ENCODE measurements around the gene CATSPER3.
"Not testable (repeated sequence)": the region's sequence is repeated elsewhere in the genome, so short reads cannot be mapped to it uniquely, and the experiment has no call there.

Gene CATSPER3

DNA sequence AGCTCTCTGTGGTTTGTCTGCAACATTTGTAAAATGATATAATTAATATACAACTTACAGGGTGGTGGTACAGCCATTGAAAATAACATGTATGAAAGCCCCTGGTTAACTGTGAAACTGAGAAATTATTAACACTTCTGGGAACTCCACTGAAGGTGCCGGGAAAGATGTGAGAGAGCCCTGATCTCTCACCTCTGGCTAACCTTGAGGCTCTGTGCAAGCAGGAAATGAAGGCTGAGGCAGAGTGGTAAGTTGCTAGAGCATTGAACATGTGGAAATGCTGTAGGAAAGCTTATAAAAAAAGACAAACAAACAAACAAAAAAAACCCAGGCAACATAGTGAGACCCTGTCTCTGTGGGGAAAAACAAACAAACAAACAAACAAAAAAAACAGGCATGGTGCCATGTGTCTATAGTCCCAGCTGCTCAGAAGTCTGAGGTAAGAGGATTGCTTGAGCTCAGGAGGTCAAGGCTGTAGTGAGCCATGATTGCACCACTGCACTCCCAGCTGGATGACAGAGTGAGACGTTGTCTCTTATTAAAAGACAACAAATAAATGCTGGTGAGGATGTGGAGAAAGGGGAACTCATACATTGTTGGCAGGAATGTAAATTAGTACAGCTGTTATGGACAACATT, 7.5 kb downstream of the CATSPER3 start:
- no peak for DNase-seq (ENCODE audit: low read depth)

DNA sequence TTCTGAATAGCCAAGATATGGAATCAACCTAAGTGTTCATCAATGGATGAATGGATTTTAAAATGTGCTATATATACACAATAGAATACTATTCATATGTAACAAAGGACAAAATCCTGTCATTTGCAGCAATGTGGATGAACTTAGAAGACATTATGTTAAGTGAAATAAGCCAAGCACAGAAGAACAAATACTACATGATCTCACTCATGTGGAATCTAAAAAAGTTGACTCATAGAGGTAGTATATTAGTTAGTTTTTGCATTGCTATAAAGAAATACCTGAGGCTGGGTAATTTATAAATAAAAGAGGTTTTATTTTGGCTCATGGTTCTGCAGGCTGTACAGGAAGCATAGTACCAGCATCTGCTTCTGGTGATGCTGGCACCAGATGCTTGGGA, 8.1 kb downstream of the CATSPER3 start:
- no peak for DNase-seq (ENCODE audit: low read depth)

DNA sequence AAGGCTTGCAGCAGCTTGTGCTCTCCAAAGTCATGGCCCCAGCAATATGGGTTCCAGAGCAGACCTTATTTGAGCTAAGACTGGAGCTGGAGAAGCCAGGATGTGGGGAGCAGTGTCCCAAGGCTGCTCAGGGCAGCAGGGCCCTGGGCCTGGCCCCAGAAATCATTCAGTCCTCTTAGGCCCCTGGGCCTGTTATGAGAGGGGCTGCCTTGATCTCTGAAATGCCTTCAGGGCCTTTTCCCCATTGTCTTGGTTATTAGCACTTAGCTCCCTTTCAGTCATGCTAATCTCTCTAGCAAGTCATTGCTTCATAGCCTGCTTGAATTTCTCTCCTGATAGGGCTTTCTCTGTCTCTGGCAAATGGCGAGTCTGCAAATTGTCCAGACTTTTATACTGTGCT, 9.1 kb downstream of the CATSPER3 start:
- DNase-seq (ENCODE audit: low read depth), result no peak

DNA sequence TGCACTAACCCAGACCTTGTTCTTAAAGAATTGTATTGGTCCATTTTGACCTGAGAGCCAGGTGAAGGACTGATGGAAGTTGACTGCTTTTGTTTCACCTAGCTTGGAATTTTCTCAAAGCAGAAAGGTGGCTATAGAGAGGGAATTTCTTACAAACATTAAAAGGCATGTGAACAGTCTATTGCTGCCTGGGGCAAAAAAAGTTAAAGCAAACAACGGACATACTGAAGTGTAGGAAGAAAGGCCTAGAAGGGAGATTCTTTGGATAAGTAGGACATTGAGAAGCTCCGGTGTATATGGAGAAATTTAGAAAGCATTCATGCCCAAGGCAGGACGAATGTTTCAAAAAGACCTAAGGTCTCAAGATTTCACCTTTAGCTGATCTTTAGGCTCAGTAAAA, 11.7 kb downstream of the CATSPER3 start:
- DNase-seq (ENCODE audit: low read depth), result no peak

DNA sequence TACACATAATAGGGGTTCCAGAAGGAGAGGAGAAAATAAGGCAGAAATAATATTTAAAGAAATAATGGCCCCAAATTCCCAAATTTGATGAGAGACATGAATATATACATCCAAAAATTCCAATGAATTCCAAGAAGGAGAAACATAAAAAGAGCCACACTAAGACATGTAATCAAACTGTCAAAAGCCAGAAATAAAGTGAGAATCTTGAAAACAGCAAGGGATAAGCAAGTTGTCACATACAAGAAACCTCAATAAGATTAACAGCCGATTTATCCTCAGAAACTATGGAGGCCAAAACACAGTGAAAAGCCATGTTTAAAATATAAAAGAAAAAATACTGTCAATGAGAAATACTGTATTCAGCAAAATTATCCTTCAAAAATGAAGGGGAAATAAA, 14.5 kb downstream of the CATSPER3 start:
- DNase-seq (ENCODE audit: low read depth), result no peak

DNA sequence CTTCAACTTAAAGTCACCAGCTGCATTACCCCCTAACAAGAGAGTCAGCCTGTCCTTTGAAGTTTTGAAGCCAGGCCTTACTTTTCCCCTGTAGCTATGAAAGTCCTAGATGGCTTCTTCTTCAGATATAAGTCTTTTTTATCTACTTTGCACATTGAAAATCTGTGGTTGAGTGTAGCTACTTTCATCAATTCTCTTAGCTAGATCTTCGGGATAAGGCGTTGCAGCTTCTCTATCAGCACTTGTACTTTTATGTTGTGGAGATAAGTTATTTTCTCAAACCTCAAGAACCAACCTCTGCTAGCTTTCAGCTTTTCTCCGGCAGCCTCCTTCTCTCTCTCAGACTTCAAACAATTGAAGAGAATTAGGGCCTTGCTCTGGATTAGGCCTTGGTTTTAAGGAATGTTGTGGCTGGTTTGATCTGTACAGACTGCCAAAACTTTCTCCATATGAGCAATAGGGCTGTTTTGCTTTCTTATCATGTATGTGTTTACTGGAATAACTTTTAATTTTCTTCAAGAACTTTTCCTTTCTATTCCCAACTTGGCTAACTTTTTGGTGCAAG, 21.6 kb downstream of the CATSPER3 start:
- no peak for DNase-seq (ENCODE audit: low read depth)

DNA sequence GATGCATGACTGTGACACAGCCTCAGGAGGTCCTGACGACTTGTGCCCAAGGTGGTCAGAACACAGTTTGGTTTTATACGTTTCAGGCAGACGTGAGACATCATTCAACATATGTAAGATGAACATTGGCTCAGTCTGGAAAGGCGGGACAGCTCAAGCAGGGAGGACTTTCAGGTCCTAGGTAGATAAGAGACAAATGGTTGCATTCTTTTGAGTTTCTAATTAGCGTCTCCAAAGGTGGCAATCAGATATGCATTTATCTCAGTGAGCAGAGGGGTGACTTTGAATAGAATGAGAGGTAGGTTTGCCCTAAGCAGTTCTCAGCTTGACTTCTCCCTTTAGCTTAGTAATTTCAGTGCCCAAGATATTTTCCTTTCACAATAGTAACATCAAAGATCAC, 22.5 kb downstream of the CATSPER3 start:
- not testable (repeated sequence) for DNase-seq (ENCODE audit: low read depth)

DNA sequence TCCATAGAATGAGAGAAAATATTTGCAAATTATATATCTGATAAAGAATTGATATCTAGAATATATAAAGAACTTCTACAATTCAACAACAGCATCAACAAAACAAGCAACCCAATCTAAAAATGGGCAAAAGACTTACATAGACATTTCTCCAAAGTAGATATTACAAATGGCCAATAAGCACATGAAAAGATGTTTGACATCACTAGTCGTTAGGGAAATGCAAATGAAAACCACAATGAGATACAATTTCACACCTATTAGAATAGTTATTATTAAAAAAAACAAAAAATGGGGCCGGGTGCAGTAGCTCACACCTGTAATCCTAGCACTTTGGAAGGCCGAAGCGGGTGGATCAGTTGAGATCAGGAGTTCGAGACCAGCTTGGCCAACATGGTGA, 24.4 kb downstream of the CATSPER3 start:
- no peak for DNase-seq (ENCODE audit: low read depth)

DNA sequence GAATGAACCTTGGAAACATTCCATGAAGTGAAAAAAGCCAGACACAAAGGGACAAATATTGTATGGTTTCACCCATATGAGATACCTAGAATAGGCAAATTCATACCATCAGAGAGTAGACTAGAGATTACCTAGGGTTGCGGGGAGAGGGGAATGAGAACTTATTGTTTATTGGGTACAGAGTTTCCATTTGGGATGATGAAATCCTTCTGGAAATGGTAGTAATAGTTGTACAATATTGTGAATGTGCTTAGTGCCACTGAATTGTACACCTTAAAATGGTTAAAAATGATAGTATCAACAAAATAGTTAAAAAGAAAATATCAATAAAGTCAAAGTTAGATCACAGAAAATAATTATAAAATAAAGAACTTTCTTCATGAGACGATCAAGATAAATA, 25.5 kb downstream of the CATSPER3 start:
- no peak for DNase-seq (ENCODE audit: low read depth)

DNA sequence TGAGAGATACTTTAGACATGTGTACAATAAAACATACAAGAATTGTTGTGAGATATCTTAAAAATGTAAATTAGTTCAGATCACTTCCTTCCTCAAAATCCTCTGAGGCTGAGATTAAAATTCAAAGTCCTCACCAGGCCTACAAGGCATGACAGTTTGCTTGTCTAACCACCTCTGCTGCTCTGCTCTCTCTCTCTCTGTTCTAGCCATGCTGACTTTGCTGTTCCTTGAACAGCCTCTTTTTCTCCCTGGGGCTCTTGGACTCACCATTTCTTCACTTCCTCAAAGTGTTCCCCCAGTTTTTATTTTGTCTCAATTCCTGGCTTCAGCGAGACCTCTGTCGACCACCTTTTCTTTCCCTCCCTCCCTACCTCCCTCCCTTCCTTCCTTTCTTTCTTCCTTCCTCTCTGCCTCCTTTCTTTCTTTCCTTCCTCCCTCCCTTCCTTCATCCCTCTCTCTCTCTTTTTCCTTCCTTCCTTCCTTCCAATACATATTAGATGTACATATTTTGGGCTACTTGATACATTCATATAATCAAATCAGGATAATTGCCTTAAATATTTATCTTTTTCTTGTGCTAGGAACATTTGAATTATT, 27.0 kb downstream of the CATSPER3 start:
- no peak for DNase-seq (ENCODE audit: low read depth)

DNA sequence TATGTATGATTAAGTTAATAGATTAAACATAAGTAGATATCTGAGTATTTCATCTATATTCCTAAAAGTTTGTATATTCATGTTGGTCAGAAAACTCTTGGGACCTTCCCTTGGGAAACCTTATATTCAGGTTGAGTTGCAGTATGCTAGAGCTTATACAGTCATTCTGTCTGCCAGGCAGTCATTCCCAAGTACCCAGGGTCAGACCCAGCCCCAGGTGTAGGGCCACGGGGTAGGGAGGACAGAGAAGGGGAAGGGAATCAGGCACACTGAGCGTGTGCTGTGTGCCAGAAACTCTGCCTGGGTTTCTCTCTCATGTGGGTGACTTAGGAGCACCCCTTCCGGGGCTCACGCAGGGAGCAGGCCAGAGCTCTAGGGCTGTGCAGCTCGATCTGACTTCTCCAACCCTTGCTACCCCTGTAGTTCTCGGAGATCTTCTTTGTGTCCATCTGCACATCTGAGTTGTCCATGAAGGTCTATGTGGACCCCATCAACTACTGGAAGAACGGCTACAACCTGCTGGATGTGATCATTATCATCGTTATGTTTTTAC, 28.2 kb downstream of the CATSPER3 start:
- DNase-seq (ENCODE audit: low read depth), result no peak

DNA sequence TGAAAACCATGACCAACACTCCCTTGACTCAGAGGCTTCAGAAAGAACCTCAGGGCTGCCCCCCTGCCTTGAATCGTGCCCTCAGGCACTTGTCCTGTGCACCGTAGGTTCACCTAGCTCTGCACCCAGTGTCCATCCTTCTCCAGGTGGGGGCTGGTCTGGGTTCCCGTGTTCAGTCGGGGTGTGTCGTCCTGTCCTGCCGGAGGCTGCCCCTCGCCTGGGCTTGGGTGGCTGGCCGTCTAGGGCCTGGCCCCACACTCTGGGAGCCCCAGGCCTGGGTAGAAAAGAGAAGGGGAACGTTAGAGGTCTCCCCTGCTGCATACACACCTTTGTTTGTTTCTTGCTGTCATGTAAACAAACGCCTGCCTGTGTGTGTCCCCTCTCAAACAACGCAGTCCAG, 29.3 kb downstream of the CATSPER3 start:
- DNase-seq (ENCODE audit: low read depth), result no peak

DNA sequence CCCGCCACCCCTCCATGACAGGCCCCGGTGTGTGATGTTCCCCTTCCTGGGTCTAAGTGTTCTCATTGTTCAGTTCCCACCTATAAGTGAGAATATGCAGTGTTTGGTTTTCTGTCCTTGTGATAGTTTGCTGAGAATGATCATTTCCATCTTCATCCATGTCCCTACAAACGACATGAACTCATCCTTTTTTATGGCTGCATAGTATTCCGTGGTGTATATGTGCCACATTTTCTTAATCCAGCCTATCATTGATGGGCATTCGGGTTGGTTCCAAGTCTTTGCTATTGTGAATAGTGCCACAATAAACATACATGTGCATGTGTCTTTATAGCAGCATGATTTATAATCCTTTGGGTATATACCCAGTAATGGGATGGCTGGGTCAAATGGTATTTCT, 30.4 kb downstream of the CATSPER3 start:
- not testable (repeated sequence) for DNase-seq (ENCODE audit: low read depth)

DNA sequence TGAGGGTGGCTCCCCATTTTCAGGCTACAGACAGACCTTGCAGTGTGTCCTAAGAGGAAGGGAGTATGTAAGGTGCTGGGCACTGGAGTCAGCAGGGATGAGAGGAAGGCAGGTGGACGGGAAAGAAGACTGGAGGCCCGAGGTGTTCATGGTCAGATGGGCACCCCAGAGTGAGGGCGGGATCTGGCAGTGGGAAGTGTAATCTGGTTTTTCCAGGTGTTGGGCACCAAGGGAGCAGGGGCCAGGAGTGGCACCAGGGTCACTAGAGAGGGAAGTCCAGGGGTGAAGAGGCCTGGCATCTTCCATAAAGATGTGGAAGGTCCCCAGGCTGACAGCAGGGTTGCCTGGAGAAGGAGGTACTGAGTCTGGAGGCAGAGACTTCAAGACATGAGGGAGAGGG, 36.7 kb downstream of the CATSPER3 start:
- no peak for DNase-seq (ENCODE audit: low read depth)

DNA sequence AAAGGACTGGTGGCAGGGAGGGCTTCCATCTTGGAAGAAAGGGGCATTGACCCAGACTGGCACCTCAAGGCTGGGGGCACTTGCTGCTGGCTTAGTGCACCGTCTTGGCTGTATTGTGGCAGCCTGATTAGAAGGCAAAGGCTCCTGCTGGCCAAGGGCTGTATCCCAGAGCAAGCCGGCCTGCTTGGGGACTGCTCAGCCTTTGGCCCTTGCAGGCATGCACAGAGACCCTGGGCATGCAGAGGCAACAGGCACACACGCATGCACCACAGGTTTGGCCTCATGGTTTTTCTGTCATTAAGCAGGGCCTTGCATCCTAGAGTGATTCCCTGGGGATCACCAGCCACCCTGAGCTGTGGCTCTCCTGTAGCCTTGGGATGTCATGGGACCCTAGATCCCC, 37.4 kb downstream of the CATSPER3 start:
- DNase-seq (ENCODE audit: low read depth), result no peak

DNA sequence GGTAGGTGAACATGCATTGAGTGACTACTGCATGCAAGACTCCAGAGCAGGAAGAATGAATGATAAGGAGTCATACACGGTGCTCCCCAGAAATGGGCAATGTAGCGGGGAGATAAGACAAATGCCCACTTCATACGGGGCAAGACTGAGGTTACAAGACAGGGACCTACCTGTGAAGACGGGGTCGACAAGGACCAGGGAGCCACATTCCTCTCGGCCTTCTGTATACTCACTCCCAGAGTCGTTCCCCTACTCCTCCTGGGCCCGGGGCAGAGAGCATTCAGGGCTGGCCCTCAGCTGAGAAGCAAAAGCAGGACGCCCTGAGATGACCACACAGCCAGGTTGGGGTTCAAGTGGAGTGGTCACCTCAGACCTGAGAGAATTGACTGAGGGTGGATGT, 39.6 kb downstream of the CATSPER3 start:
- DNase-seq (ENCODE audit: low read depth), result no peak

DNA sequence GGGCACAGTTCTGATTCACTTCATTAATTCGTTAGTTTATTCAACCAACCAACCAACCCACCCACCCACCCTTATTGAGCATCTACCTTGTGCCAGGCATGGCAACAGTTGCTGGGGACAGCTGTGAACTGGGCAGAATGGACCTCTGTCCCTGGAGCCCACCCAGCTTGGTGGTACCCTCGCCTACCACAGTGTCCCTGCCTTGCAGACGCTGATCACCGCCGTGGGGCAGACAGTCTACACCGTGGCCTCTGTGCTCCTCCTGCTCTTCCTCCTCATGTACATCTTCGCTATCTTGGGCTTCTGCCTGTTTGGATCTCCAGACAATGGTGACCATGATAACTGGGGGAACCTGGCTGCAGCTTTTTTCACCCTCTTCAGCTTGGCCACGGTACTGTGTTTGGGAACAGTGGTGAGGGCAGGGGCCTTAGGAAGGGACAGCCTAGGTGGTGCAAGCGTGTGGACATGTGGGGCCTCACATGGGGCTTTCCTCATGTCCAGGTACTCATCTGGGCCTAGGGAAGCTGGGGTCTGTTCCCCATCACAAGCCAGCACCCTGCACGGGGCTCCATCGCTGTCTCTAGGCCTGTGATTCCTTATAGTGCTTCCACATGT, 40.1 kb downstream of the CATSPER3 start:
- DNase-seq (ENCODE audit: low read depth), result no peak

DNA sequence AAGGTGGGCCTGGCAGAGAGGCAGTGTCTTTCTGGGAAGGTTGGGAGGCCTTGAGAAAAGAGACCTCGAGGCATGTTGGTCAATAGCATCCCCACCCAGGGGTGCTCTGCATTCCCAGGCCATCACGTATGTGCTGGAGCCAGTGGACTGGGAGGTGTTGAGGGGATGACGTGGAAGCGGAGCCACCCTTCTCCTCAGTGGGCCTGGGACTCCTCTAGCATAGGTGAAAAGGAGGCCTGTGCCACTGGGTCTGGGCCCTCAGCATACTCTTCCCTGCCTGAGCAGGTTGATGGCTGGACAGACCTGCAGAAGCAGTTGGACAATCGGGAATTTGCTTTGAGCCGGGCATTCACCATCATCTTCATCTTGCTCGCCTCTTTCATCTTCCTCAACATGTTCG, 40.8 kb downstream of the CATSPER3 start:
- DNase-seq (ENCODE audit: low read depth), result no peak

DNA sequence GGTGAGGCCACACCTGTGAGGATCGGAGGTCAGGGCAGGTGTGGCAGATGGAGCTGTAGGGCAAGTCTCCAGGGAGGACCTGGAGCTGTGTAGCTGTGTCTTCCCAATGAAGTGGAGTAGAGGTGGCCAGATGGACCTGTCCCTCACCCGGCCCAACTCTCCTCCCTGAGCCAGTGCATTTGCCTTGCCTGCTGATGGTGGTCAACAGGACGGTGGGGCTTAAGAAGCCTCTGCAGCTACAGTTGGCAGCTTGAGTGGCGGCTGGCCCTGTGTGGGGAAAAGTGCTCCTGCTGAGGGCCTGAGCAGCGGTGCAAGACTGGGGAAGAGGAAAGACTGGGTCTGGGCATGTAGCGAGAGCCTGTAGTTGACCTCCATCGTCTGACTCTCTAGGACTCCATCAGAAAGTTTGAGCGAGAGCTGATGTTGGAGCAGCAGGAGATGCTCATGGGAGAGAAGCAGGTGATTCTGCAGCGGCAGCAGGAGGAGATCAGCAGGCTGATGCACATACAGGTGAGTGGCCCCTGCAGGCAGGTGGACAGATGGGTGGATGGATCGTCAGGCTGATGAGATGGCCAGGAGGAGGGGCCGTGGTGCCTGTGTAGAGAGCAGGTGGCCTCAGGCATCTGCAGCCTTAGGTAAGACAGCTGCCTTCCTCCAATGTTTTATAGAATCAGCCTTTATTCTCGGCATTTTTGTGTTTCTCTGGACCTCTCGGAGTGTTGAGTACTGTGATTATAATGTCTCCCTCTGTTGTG, 41.5 kb downstream of the CATSPER3 start:
- no peak for DNase-seq (ENCODE audit: low read depth)

DNA sequence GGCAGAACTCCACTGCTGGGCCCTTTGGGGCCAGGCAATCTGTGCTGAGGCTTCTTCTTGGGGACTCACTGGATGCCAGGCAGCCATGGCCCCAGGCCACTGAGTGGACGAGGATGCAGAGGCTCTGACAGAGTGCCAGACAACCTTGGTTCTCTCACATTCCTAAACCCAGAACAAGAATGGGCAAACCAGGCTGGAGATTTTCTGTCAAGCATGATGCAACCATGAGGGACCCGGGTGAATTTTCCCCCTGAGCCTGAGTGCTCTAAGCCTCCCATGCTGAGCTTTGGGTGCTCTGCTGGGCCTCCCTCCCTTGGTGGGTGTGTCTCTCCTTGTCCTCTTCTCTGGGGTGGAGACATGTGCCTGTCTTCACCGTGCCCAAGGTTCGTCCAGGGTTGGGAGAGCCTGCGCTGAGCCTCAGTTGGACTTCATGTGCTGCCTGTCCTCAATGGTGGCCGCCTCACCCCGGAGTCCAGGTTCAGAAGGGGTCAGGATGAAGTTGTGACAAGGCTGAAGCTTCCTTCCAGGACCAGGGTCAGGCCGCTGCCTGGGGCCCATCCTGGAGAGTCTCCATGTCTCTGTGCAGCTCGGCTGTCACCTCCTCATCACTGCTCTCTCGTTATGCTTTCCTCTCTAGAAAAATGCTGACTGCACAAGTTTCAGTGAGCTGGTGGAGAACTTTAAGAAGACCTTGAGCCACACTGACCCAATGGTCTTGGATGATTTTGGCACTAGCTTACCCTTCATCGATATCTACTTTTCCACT, 42.2 kb downstream of the CATSPER3 start:
- DNase-seq (ENCODE audit: low read depth), result no peak

DNA sequence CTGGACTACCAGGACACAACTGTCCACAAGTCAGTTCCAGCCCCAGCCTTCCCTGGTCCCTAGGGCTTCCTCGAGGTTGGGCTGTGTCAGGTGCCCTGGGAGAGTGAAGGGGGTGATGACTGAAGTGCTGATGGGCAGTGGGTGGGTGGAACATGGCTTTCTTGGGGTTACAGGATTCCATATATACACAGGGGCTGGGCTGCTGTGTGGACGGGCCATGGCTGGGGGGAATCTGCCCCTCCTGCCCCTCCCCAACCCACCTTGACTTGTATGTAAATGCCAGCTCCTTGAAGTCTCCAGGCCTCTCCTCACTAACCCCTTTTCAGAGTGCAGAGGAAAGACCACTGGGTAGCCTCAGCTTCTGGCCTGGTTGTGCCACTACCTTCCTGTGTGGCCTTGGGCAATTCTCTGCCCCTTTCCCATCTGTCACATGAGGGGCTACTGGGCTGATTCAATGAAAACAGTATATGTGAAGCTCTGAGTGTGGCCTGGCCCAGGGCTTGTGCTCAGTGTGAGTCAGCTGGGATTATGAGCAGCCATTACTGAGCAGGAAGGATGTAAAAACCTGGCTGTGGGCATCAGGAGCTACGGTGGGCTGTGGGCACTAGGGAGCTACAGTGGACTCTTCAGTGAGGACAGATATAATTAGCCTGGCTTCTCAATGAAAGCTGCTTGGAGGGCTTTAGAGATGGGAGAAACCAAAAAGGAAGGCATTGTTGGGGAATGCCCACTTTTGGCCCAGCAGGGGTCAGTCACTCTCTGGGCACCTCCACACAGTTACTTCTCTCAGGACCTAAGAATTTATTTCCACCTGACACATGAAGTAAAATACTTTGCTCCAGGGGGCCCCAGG, 43.0 kb downstream of the CATSPER3 start:
- DNase-seq (ENCODE audit: low read depth), result no peak
